ENCODE data around the gene KCNAB2.

KCNAB2 gene

GRCh38 chr1:6005276-6005917, 40.3 kb upstream of the KCNAB2 start:
- ChIA-PET POLR2A (ENCODE audit: low non-redundant PET) (no interaction called here), CTCF (no interaction called here)
- H3K27ac ChIP-seq = no peak overlapping the region
- DNase-seq (ENCODE audit: low spot score) = no peak
- TF ChIP-seq, protein P1, sequence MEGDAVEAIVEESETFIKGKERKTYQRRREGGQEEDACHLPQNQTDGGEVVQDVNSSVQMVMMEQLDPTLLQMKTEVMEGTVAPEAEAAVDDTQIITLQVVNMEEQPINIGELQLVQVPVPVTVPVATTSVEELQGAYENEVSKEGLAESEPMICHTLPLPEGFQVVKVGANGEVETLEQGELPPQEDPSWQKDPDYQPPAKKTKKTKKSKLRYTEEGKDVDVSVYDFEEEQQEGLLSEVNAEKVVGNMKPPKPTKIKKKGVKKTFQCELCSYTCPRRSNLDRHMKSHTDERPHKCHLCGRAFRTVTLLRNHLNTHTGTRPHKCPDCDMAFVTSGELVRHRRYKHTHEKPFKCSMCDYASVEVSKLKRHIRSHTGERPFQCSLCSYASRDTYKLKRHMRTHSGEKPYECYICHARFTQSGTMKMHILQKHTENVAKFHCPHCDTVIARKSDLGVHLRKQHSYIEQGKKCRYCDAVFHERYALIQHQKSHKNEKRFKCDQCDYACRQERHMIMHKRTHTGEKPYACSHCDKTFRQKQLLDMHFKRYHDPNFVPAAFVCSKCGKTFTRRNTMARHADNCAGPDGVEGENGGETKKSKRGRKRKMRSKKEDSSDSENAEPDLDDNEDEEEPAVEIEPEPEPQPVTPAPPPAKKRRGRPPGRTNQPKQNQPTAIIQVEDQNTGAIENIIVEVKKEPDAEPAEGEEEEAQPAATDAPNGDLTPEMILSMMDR (conservative IDR thresholded peaks at IDR 0.05; ENCODE audit: low read depth) = no peak

- no peak overlapping the region for H3K27ac ChIP-seq
- DNase-seq (ENCODE audit: low spot score) = no peak
- POLR2A ChIA-PET (ENCODE audit: low non-redundant PET) = no interaction called here
- TF ChIP-seq, protein P1 (conservative IDR thresholded peaks at IDR 0.05; ENCODE audit: low read depth) = no peak
- CTCF ChIA-PET = no interaction called here
Observed at GRCh38 chr1:6006882-6007281, 38.8 kb upstream of the KCNAB2 start.

DNA sequence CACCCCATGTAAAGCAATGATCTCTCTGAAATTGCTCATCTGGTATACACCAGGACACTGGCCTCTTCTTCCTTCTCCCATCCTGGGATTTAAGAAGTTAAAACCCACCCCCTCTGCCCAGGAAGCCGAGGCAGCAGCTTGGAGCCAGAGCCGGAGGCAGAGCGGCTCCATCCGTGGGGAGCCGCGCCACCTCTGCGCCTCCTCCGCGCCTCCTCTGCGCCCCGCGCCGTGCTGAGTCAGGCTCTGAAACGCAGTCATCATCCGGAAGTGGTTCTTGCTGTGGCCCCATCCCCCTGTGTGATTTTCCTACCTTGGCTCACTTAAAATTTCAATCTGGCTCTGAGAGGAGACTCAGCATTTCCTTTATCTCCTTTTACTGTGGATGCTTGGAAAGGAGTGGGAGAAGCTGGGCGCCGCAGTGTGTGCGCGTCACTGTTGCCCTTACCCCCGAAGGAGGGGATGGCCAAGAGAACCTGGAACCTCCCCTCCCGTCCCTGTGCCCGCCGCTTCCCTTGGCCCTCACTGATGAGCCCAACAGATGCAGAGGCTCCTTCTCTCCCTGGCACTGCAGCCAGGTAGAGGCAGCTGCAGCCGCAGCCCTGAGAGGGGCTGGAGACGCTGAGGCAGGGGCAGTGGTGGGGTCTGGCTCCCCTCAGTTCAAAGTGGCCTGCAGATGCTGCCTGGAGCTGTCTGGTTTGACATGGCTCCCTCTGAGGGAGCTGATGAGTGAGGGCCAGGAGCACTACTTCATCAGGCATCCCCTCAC, 38.2 kb upstream of the KCNAB2 start:
- H3K27ac ChIP-seq = no peak overlapping the region
- ChIA-PET POLR2A (ENCODE audit: low non-redundant PET) (no interaction called here), CTCF (no interaction called here)
- no peak for DNase-seq (ENCODE audit: low spot score)
- TF ChIP-seq, protein P1 (conservative IDR thresholded peaks at IDR 0.05; ENCODE audit: low read depth) = no peak

- CTCF ChIA-PET = no interaction called here
- TF ChIP-seq, protein P1 (conservative IDR thresholded peaks at IDR 0.05; ENCODE audit: low read depth) = no peak
- POLR2A ChIA-PET (ENCODE audit: low non-redundant PET) = no interaction called here
Observed at GRCh38 chr1:6008084-6008415, 37.6 kb upstream of the KCNAB2 start.

GRCh38 chr1:6008696-6009095, 37.0 kb upstream of the KCNAB2 start:
- DNase-seq (ENCODE audit: low spot score) = no peak
- ChIA-PET POLR2A (ENCODE audit: low non-redundant PET) (no interaction called here), CTCF (no interaction called here)
- H3K27ac ChIP-seq = no peak overlapping the region
- TF ChIP-seq, protein P1 (conservative IDR thresholded peaks at IDR 0.05; ENCODE audit: low read depth) = no peak

More at GRCh38 chr1:6008084-6008415, 37.6 kb upstream of the KCNAB2 start:
- H3K27ac ChIP-seq = no peak overlapping the region
- DNase-seq (ENCODE audit: low spot score) = no peak

- no peak overlapping the region for H3K27ac ChIP-seq
- CTCF ChIA-PET = interaction anchor here (0.8 kb wide), 1 partner anchor 15 kb away, joined by 3 read pairs; no protein-coding TSS in a partner anchor
- DNase-seq (ENCODE audit: low spot score) = no peak
- POLR2A ChIA-PET (ENCODE audit: low non-redundant PET) = no interaction called here
- TF ChIP-seq, protein P1 (conservative IDR thresholded peaks at IDR 0.05; ENCODE audit: low read depth) = no peak
Observed at GRCh38 chr1:6009120-6010040, 36.3 kb upstream of the KCNAB2 start.
